HEK293T (cell line): Measurements from ENCODE around the gene SCYGR7.
A peak's percentile ranks its signal among the peaks of the same experiment; 100 is the strongest.

ENCODE experiments used
- CTCF ChIA-PET: fragments of 350-600 bp; formaldehyde crosslinking; extraction: SDS; loops from one replicate; lab custom pipeline; 2021; ENCODE audit warnings: antibody characterized with exemption, inconsistent platforms; lab: Yijun Ruan, JAX
- POLR2A ChIA-PET: fragments of 350-600 bp; formaldehyde crosslinking; extraction: SDS; loops from one replicate; lab custom pipeline; 2020; ENCODE audit warnings: antibody characterized with exemption, inconsistent platforms; lab: Yijun Ruan, JAX
- DNase-seq: peaks from one replicate; pipeline ENCODE4 v3.0.0; 2012; ENCODE audit warnings: mixed read lengths; ENCODE audit errors: extremely low spot score
- ARNT ChIP-seq: fragments of 450-650 bp; IDR thresholded peaks from 2 replicates; pipeline ENCODE4 v1.6.1; 2017; ENCODE audit warnings: mild to moderate bottlenecking
- BHLHE40 ChIP-seq: fragments of 450-650 bp; IDR thresholded peaks from 2 replicates; pipeline ENCODE4 v1.6.1; 2016; ENCODE audit warnings: mild to moderate bottlenecking, moderate library complexity, borderline replicate concordance
- CTBP1 ChIP-seq: fragments of 450-650 bp; IDR thresholded peaks from 2 replicates; pipeline ENCODE4 v1.6.1; 2016; ENCODE audit warnings: borderline replicate concordance
- ELF4 ChIP-seq: fragments of 450-650 bp; IDR thresholded peaks from 2 replicates; pipeline ENCODE4 v1.6.1; 2017; ENCODE audit warnings: antibody characterized with exemption
- FOXA1 ChIP-seq: fragments of 450-650 bp; IDR thresholded peaks from 2 replicates; pipeline ENCODE4 v1.6.1; 2016; ENCODE audit warnings: mild to moderate bottlenecking
- FOXK2 ChIP-seq: fragments of 450-650 bp; IDR thresholded peaks from 2 replicates; pipeline ENCODE4 v1.6.1; 2016; ENCODE audit warnings: mild to moderate bottlenecking
- FOXM1 ChIP-seq: fragments of 450-650 bp; IDR thresholded peaks from 2 replicates; pipeline ENCODE4 v1.6.1; 2017; ENCODE audit warnings: mild to moderate bottlenecking, borderline replicate concordance
- HDGF ChIP-seq: fragments of 450-650 bp; IDR thresholded peaks from 2 replicates; pipeline ENCODE4 v1.6.1; 2017; ENCODE audit warnings: antibody characterized with exemption, borderline replicate concordance
- L3MBTL2 ChIP-seq: fragments of 450-650 bp; conservative IDR thresholded peaks from 2 replicates; pipeline ENCODE4 v1.6.1; 2016; ENCODE audit warnings: mild to moderate bottlenecking
- LEF1 ChIP-seq: fragments of 450-650 bp; IDR thresholded peaks from 2 replicates; pipeline ENCODE4 v1.6.1; 2017; ENCODE audit warnings: mild to moderate bottlenecking, borderline replicate concordance
- NFRKB ChIP-seq: fragments of 450-650 bp; IDR thresholded peaks from 2 replicates; pipeline ENCODE4 v1.6.1; 2016; ENCODE audit warnings: mild to moderate bottlenecking, moderate library complexity
- SP1 ChIP-seq: fragments of 450-650 bp; IDR thresholded peaks from 2 replicates; pipeline ENCODE4 v1.6.1; 2017
- SUZ12 ChIP-seq: fragments of 450-650 bp; IDR thresholded peaks from 2 replicates; pipeline ENCODE4 v1.6.1; 2016; ENCODE audit warnings: mild to moderate bottlenecking
- TARDBP ChIP-seq: fragments of 450-650 bp; IDR thresholded peaks from 2 replicates; pipeline ENCODE4 v1.6.1; 2016
- ZNF384 ChIP-seq: fragments of 450-650 bp; IDR thresholded peaks from 2 replicates; pipeline ENCODE4 v1.6.1; 2016
- TF ChIP-seq, protein P1 (sequence below): fragments of 450-650 bp; IDR thresholded peaks from 2 replicates; pipeline ENCODE4 v1.6.1; 2016

The SCYGR7 gene

DNA sequence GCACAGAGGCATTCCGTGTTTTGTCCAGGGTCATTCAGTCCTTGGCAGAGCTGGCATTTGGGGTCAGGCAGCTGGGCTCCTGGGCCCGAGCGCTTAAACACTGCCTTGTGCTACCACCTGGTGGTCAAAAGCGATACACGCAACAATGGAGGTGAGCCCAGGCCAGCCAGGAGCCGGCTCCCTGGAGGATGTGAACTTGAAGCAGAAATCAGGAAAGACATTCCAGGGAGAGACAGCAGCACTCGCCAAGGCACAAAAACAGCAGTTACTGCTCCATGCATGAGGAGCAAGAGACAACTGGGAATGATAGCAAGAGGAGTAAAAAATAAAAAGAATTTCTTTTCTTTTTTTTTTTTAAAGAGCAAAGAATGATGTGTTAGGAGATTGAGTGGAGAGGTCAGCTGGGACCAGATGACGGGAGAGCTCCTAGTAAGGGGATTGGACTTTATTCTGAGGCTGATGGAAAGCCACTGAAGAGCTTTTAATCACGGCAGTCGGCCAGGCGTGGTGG lies 38.3 kb downstream of the SCYGR7 start:
- ChIA-PET POLR2A (interaction anchor here (1.1 kb wide), 1 partner anchor 108 kb away, joined by 3 read pairs; no protein-coding TSS in a partner anchor), CTCF (interaction anchor here (0.6 to 2.7 kb wide), 13 partner anchors 27 to 633 kb away, joined by 3 to 28 read pairs (median 4); no protein-coding TSS in a partner anchor)
- DNase-seq, result peak; percentile 79

DNA sequence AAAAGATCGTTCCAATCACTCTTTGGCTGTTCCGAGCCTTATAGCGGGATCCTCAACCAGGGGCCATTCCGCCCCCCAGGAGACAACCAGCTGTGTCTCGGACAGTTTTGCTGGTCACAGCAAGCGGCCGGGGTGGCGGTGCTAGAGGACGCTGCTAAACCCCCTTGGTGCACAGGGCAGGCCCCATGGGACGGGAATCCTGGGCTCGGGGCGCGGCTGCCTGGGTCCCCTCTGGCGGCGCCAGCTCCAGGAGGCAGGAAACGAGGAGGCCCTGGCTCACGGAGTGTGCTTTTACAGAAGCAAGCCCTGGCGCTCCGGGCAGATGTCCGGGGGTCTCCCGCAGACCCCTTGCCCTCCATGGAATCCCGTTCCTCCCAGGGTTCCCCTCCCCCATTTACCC lies 39.7 kb downstream of the SCYGR7 start:
- no peak for DNase-seq
- TF ChIP-seq SUZ12 (no peak), LEF1 (no peak), L3MBTL2 (no peak), ZNF384 (no peak), ELF4 (no peak)
- ChIA-PET CTCF (interaction anchor here (0.6 kb wide), 1 partner anchor 440 kb away, joined by 4 read pairs; no protein-coding TSS in a partner anchor), POLR2A (no interaction called here)

More for the DNA sequence above, 38.3 kb downstream of the SCYGR7 start:
- no peak for TF ChIP-seq ZNF384
- no peak for TF ChIP-seq LEF1
- no peak for TF ChIP-seq CTBP1
- no peak for TF ChIP-seq ELF4
- TF ChIP-seq SUZ12, result no peak
- TF ChIP-seq, protein P1, sequence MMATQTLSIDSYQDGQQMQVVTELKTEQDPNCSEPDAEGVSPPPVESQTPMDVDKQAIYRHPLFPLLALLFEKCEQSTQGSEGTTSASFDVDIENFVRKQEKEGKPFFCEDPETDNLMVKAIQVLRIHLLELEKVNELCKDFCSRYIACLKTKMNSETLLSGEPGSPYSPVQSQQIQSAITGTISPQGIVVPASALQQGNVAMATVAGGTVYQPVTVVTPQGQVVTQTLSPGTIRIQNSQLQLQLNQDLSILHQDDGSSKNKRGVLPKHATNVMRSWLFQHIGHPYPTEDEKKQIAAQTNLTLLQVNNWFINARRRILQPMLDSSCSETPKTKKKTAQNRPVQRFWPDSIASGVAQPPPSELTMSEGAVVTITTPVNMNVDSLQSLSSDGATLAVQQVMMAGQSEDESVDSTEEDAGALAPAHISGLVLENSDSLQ, result no peak
- TF ChIP-seq FOXA1, result no peak
- no peak for TF ChIP-seq HDGF
- no peak for TF ChIP-seq FOXM1
- no peak for TF ChIP-seq ARNT
- TF ChIP-seq TARDBP, result no peak
- no peak for TF ChIP-seq SP1
- no peak for TF ChIP-seq FOXK2
- no peak for TF ChIP-seq NFRKB

DNA sequence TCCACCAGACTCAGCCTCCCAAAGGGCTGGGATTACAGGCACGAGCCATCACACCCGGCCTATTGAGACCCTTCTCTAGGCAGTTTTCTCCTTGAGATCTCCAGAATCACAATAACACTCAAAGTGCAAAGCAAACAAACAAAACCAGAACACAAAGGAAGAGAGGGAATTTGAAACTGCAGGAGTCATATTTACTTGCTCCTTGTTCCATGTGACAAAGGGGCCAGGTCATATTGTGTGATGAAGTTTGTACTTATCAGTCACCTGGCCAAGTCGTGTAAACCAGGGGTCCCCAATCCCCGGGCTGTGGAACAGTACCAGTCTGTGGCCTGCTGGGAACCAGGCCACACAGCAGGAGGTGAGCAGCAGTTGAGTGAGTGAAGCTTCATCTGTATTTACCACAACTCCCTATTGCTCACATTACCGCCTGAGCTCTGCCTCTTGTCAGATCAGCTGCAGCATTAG lies 44.1 kb downstream of the SCYGR7 start:
- ChIA-PET CTCF (interaction anchor here (0.6 kb wide), 1 partner anchor 90 kb away, joined by 3 read pairs; no protein-coding TSS in a partner anchor), POLR2A (no interaction called here)
- TF ChIP-seq ARNT, result no peak
- TF ChIP-seq, protein P1, result no peak
- TF ChIP-seq TARDBP, result no peak
- TF ChIP-seq NFRKB, result no peak
- no peak for TF ChIP-seq CTBP1
- no peak for TF ChIP-seq FOXM1
- no peak for TF ChIP-seq ZNF384
- no peak for TF ChIP-seq ELF4
- TF ChIP-seq HDGF, result no peak
- TF ChIP-seq L3MBTL2, result no peak
- no peak for TF ChIP-seq LEF1
- no peak for DNase-seq

DNA sequence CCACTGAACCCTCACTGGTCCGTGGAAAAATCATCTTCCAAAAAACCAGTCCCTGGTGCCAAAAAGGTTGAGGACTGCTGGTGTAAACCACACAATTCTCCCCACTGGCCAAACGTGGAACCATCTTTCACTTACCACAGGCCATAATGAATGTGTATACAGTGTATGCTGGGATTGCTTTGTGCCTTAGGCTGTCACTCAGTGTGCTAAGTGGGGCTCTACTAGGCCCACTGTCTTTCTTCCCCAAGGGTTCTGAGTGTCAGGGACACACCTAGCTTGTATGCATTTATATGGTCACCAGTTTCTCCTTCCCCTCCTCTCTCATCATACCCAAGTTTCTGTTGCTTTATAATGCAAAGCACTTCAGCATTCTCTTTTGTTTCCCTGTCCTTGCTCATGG lies 44.8 kb downstream of the SCYGR7 start:
- no peak for DNase-seq
- POLR2A ChIA-PET, result no interaction called here
- CTCF ChIA-PET, result no interaction called here
- TF ChIP-seq BHLHE40 (no peak), FOXK2 (no peak), FOXA1 (no peak), HDGF (no peak), FOXM1 (no peak), NFRKB (no peak), SUZ12 (no peak), CTBP1 (no peak)
- TF ChIP-seq, protein P1, result no peak

DNA sequence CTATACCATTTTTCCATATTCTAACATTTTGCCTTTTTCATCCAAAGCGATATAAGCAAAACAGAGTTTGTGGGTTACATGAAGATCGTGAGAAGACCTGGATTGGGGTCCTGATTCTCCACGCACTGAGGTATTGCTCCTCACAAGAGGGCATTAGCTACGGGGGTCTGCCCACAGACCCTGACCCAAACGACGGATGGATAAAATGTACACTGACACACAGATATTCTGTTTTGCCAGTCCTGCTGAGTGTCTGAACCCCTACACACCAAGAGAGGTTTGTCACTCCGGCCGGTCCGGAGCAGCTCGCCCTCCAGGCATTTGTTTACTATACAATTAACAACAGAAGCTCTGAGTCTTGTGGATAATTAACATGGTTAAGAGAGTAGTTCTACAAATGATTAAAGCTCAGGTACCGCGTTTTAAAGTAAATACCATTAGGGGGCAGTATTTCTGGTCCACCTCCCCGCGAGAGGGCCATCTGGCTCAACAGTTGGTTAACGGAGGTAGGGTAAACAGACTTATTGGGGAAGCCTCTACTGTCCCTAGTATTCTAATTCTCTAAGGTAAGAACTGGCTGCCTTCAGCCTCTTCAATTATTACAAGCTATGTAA lies 46.0 kb downstream of the SCYGR7 start:
- TF ChIP-seq L3MBTL2 (no peak), FOXA1 (no peak), CTBP1 (no peak), TARDBP (no peak), BHLHE40 (no peak), SUZ12 (no peak)
- TF ChIP-seq, protein P1, result no peak
- ChIA-PET CTCF (interaction anchor here (0.7 kb wide), 1 partner anchor 13 kb away, joined by 3 read pairs; no protein-coding TSS in a partner anchor), POLR2A (no interaction called here)
- DNase-seq, result no peak
